Spleen (tissue), 11 donors: ENCODE results near the gene CNPY2. TPM values are rescaled to one million over a fixed set of nuclear protein-coding genes. Genes with fewer than 3 reads are reported as not detected.
"Not testable (repeated sequence)": the region's sequence is repeated elsewhere in the genome, so short reads cannot be mapped to it uniquely, and the experiment has no call there.

Source experiments
- DNase-seq: peaks from one replicate; pipeline ENCODE4 v3.0.0-alpha.2; 2020
- H3K27ac ChIP-seq, 8 donors: fragments of 200-600 bp; sonication (generic) in 7 of 8; 1 replicate in 4 of 8; 2 replicates in 4 of 8; pipeline versions ENCODE4 v1.5.0 to v1.8.0; 2016 to 2021; ENCODE audit warnings: inconsistent platforms in 4 of 8, mild to moderate bottlenecking in 4 of 8, moderate library complexity in 1 of 8
- H3K27me3 ChIP-seq, 7 donors: fragments of 200-600 bp; sonication (generic) in 6 of 7; replicated peaks in 1 of 7; 1 replicate in 4 of 7; 2 replicates in 3 of 7; pipeline versions ENCODE4 v1.5.0 to v1.8.0; 2016 to 2021; ENCODE audit warnings: inconsistent platforms in 3 of 7, mild to moderate bottlenecking in 1 of 7
- H3K36me3 ChIP-seq, 6 donors: fragments of 200-600 bp; sonication (generic) in 5 of 6; 1 replicate in 4 of 6; 2 replicates in 2 of 6; pipeline versions ENCODE4 v1.5.0 to v1.8.0; 2016 to 2021; ENCODE audit warnings: inconsistent platforms in 2 of 6
- H3K4me1 ChIP-seq, 6 donors: fragments of 200-600 bp; sonication (generic) in 5 of 6; 1 replicate in 3 of 6; 2 replicates in 3 of 6; pipeline versions ENCODE4 v1.5.0 to v1.8.0; 2016 to 2021; ENCODE audit warnings: inconsistent platforms in 3 of 6
- H3K4me3 ChIP-seq, 8 donors: fragments of 200-600 bp; sonication (generic) in 7 of 8; 1 replicate in 4 of 8; 2 replicates in 4 of 8; pipeline versions ENCODE4 v1.5.0 to v1.8.0; 2016 to 2021; ENCODE audit warnings: inconsistent platforms in 4 of 8, mild to moderate bottlenecking in 4 of 8, moderate library complexity in 2 of 8
- H3K9me3 ChIP-seq, 8 donors: fragments of 200-600 bp; sonication (generic) in 7 of 8; 1 replicate in 4 of 8; 2 replicates in 4 of 8; pipeline versions ENCODE4 v1.5.0 to v1.8.0; 2016 to 2021; ENCODE audit warnings: inconsistent platforms in 4 of 8
- POLR2A ChIP-seq, 3 donors: fragments of 450-650 bp; IDR thresholded peaks; one replicate each; pipeline ENCODE4 v1.5.1; 2017; ENCODE audit warnings: antibody characterized with exemption in 3 of 3, mild to moderate bottlenecking in 1 of 3
- POLR2AphosphoS5 ChIP-seq, 3 donors: sonication (generic); formaldehyde crosslinking; IDR thresholded peaks; one replicate each; pipeline ENCODE4 v1.5.1; 2017; ENCODE audit warnings: antibody characterized with exemption in 3 of 3
- WGBS, 5 donors: extraction: QIAGEN DNeasy Blood & Tissue Kit in 3 of 5; methylation state at CpG; one replicate each; pipeline versions ENCODE4 v1.1.5 to v1.1.7; 2013 to 2018; 5-methylcytosine and 5-hydroxymethylcytosine counted together
- intact Hi-C: fragments of 100-400 bp; cut with DNase I; formaldehyde crosslinking; loops from one replicate; pipeline ENCODE4 v1.15.0; 2023; ENCODE audit warnings: low total_unique reads
- polyA plus RNA-seq, 3 donors: library from polyadenylated mRNA; stranded (reverse); fragments of 200-250 nt; gene quantifications; one replicate each; pipeline ENCODE4 v1.2.1, GENCODE V29; 2013
- total RNA-seq, 7 donors: library from RNA; depleted of rRNA in 3 of 7; stranded (reverse); fragments of >200 nt in 3 of 7; fragmentation: NEBNext Ultra II Directional in 4 of 7; extraction: Animal tissue kit (Norgen Biotek cat#: 25700) in 4 of 7; gene quantifications; one replicate each; pipeline versions ENCODE4 v1.1.0 to v1.2.1, GENCODE V29; 2016 to 2021
- TF ChIP-seq, protein P1 (sequence below), 11 experiments: fragments of 200-600 bp in 7 of 11; fragments of 450-650 bp in 4 of 11; sonication (generic) in 4 of 11; IDR thresholded peaks in 8 of 11; conservative IDR thresholded peaks in 3 of 11; 1 replicate in 7 of 11; 2 replicates in 4 of 11; pipeline versions ENCODE4 v1.4.0 to v1.8.0; 2016 to 2021; ENCODE audit warnings: antibody characterized with exemption in 11 of 11, inconsistent platforms in 4 of 11, mild to moderate bottlenecking in 1 of 11
- donor health status: healthy with polysubstance abuse.
- donor health status: DM: no; HTN: no; CAD: no; lungs with moderate emphysema.
- donor health status: DM: no; HTN: no; CAD: no.
- donor health status: Bipolar disorder and iron deficiency.
- donor health status: healthy.
- donor health status: DM: no; HTN: no; CAD: no.
- donor health status: DM: yes; HTN: yes; CAD: no.

Gene CNPY2
- total and polyA plus RNA-seq, 10 donors: 63.0 to 86.9 (median 73.6) TPM

DNA sequence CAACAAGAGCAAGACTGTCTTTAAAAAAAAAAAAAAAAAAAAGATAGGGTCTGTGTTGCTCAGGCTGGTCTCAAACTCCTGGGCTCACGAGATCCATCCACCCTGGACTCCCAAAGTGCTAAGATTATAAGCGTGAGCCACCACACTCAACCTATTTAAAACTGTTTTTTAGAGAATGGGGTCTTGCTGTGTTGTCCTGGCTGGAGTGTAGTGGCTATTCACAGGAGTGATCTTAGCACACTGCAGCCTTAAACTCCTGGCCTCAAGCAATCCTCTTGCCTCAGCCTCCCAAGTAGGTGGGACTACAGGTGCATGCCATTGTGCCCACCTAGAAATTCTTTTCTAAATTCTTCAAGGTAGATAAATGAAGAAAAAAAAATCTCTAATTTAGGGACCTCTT lies 41.5 kb downstream of the CNPY2 start:
- H3K4me1 ChIP-seq: no peaks in the 10 kb centered on the region
- no peaks in the 10 kb centered on the region for H3K9me3 ChIP-seq
- TF ChIP-seq POLR2AphosphoS5 (IDR thresholded peaks at IDR 0.05) (no peak), POLR2A (IDR thresholded peaks at IDR 0.05) (no peak)
- TF ChIP-seq, protein P1, sequence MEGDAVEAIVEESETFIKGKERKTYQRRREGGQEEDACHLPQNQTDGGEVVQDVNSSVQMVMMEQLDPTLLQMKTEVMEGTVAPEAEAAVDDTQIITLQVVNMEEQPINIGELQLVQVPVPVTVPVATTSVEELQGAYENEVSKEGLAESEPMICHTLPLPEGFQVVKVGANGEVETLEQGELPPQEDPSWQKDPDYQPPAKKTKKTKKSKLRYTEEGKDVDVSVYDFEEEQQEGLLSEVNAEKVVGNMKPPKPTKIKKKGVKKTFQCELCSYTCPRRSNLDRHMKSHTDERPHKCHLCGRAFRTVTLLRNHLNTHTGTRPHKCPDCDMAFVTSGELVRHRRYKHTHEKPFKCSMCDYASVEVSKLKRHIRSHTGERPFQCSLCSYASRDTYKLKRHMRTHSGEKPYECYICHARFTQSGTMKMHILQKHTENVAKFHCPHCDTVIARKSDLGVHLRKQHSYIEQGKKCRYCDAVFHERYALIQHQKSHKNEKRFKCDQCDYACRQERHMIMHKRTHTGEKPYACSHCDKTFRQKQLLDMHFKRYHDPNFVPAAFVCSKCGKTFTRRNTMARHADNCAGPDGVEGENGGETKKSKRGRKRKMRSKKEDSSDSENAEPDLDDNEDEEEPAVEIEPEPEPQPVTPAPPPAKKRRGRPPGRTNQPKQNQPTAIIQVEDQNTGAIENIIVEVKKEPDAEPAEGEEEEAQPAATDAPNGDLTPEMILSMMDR (IDR thresholded peaks at IDR 0.05 in 8 of 11, conservative IDR thresholded peaks at IDR 0.05 in 3 of 11): no peak
- no peak overlapping the region for H3K4me3 ChIP-seq
- 89 to 100% (median 97%) methylated on average over 2 of the region's 2 CpGs for whole genome bisulfite sequencing, 5 donors
- H3K27me3 ChIP-seq: no peaks in the 10 kb centered on the region
- DNase-seq: no peak
- intact Hi-C loops: no loop called here
- H3K27ac ChIP-seq: no peak overlapping the region
- peaks cover 0 to 100% (median 82%) of the 10 kb centered on the region in 6 donors for H3K36me3 ChIP-seq

DNA sequence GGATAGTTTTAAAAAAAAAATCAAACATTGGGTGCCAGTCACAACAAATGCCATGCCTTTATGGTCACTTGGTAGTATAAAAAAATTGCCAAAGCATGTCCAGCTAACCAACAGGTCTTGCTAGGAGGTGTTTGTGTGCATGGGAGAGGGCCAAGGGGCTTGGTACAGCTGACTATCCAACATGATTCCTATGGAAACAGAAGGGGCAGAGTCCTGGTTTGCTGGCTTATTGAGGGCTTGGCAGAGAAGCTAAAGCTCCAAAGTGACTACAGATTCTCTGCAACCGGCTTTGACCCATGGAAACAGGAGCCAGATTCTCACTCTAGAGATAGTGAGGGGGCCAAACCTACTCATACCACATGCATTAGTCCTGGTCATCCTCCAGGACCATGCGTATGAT lies 43.3 kb downstream of the CNPY2 start:
- Histone ChIP-seq H3K4me1 (peaks cover 2 to 10% (median 6%) of the 10 kb centered on the region in 6 donors), H3K36me3 (peaks cover 0 to 89% (median 64%) of the 10 kb centered on the region in 6 donors)
- H3K4me3 ChIP-seq, H3K27me3 ChIP-seq, intact Hi-C loops, H3K9me3 ChIP-seq, H3K27ac ChIP-seq, DNase-seq: not testable (repeated sequence)
- 93 to 100% (median 97%) methylated on average over 2 of the region's 2 CpGs for WGBS, 5 donors

DNA sequence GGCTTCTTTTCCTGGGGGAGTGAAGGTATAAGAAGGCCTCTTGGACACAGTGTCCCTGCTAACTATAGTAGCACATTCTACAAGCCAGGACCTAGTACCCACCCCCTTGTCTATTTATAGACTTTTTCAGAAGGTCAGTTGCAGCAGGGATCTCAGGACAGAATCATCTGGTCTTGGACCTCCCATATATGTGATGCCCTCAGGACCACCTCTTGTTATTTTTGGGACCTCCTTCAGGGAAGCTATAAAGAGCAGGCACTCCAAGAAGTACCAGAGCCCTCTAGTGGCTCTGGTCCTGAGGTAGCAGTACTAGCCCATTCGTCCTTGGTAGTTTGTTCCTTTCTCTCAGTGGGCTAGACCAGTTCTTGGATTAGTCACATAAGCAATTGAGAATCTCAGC lies 44.8 kb downstream of the CNPY2 start:
- Histone ChIP-seq H3K27me3 (no peaks in the 10 kb centered on the region), H3K4me3 (no peak overlapping the region), H3K27ac (peak overlapping the region in 1 of 8 donors; percentile 18), H3K4me1 (peaks cover 9 to 21% (median 16%) of the 10 kb centered on the region in 6 donors), H3K9me3 (no peaks in the 10 kb centered on the region), H3K36me3 (peaks cover 0 to 74% (median 53%) of the 10 kb centered on the region in 6 donors)
- no peak for TF ChIP-seq POLR2A (IDR thresholded peaks at IDR 0.05)
- TF ChIP-seq POLR2AphosphoS5 (IDR thresholded peaks at IDR 0.05): no peak
- TF ChIP-seq, protein P1 (IDR thresholded peaks at IDR 0.05 in 8 of 11, conservative IDR thresholded peaks at IDR 0.05 in 3 of 11): peak in 2 of 11 experiments; percentile 5 to 15
- intact Hi-C loops: no loop called here
- DNase-seq: no peak
- WGBS, 5 donors: 0 to 31% (median 21%) methylated on average over 1 of the region's 1 CpG

DNA sequence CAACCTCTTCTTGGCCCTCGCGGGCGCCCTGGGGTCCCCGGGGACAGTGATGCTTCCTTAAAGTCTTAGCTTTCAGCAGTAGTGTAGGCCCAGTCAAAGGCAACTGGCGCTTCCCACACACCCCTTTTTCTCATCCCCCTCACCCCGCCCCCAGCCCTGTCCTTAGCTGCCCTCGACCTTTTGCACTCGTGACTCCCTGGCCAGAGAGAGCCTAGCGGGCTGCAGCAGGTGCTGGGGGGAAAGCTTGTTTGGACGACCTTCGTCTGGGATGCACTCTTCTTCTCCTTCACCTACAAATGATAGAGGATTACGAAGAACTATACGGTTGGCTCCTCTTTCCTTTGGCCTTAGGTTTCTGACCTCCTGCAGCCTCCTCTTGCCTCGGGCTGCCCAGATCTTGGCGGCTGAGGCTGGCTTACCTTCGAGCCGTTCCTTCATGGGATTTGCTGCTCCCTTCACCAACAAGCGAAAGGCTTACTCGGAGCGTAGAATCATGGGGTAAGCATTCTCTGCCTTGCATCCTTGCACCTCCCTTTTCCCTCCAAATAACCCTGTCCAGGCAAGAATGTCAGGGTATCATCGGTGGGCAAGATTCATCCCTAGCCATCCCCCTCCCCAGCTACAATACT lies 48.2 kb downstream of the CNPY2 start:
- intact Hi-C loops: no loop called here
- Histone ChIP-seq H3K9me3 (no peaks in the 10 kb centered on the region), H3K27ac (peak overlapping the region; percentile 67 to 97 (median 94)), H3K27me3 (no peaks in the 10 kb centered on the region), H3K4me1 (peaks cover 9 to 27% (median 20%) of the 10 kb centered on the region in 6 donors), H3K36me3 (peaks cover 0 to 39% (median 19%) of the 10 kb centered on the region in 6 donors), H3K4me3 (peak overlapping the region; percentile 49 to 76 (median 72))
- TF ChIP-seq POLR2A (IDR thresholded peaks at IDR 0.05): no peak
- TF ChIP-seq, protein P1 (IDR thresholded peaks at IDR 0.05 in 8 of 11, conservative IDR thresholded peaks at IDR 0.05 in 3 of 11): no peak
- no peak for TF ChIP-seq POLR2AphosphoS5 (IDR thresholded peaks at IDR 0.05)
- no peak for DNase-seq
- 32 to 47% (median 35%) methylated on average over 16 to 21 of the region's 21 CpGs for WGBS, 5 donors
